GM19193 (cell line): Measurements from ENCODE around the gene CBLN1.

Source experiments
- POLR2A ChIP-seq: IDR thresholded peaks from 4 replicates; pipeline ENCODE4 v1.6.1; 2011; ENCODE audit not compliant: insufficient read depth, insufficient read length; ENCODE audit errors: extremely low read depth

CBLN1 gene

DNA sequence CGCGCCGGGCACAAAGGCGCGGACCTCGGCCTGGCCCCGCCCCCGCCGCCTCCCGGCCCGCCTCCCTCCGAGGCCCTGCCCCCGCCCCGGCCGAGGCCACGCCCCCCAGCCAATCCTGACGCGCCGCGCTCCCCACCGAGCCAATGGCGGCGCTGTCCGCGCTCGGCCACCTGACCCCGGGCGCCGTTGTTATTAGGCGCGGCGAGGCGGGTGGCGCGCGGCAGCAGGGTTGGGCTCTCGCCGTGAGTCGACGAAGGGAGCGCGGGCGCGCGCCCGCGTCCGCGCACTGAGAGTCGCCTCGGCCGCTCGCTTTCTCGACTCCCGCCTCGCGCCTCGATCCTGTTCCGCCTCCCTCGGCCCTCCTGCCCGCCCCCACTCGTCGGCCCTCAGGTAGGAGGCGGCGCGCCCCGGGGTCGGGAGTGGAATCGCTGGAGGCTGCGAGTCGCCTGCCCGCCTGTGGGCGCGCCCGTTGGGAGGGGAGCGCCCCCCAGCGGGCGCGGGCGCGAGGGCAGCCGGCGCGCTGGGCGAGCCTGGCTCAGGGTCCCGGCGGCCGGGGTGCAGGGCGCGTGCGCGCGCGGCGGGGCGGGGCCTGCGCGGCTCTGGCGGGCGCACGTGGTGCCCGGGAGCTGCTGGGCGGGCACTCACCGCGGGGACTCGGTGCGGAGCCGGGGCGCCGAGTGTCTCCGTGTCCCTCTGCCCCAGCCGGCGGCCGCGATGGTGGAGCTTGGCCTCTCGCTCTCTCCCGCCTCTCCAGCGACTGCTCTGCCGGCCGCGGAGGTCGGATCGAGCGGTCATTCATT lies 405 bp upstream of the CBLN1 start:
- TF ChIP-seq POLR2A: no peak

DNA sequence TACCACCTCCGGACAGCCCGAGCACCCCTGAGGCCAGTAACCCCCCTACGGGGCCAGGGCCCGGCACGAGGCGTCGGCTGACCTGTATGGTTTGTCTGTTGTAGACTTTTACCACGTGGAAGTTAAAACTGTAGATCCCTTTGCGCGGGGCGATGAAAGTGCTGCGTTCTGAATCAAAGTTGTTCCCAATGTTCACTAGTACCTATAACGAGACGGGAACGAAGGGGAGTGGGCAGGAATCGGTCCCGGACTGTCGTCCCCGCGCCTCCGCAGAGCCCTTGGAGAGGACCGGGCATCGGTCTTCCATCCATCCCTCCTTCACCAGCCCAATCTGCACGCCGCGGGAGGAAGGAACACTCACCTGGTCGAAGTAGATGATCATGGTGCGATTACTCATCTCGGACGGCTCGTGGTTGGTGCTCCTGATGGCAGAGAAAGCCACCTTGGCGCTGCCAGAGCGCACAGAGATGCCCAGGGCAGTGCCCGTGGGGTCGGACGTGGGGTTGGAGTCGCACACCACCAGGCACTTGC lies 732 bp downstream of the CBLN1 start:
- TF ChIP-seq POLR2A: no peak

DNA sequence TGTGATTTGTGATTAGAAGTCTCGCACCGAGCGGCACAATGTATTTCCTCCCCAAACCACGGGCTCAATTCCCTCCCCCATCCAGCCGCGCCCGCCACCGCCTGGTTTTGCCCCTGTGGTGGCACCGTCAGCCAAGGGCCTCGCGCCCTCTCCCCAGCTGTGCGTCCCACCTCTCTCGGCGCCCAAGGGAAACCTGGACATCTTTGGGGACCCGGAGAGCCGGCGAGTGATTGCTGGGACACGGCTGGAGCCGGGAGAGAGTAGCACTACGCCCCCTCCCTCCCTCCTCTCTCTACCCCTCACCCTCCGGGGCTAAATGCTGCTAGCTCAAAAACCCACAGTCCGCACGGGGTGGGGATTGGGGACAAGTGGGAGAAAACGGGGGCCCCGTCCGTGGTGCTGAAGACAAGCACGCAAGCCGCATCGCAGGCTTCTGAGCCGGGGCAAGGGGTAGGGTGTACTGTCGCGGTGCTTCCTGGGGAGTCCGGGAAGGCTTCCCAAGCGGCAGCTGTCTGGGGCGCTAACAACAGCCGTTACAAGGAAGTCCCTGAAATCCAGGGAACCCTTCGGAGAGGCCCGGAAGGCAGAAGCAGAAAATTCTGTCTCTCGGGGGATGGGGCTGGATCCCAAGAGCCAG lies 1.4 kb downstream of the CBLN1 start:
- no peak for TF ChIP-seq POLR2A

DNA sequence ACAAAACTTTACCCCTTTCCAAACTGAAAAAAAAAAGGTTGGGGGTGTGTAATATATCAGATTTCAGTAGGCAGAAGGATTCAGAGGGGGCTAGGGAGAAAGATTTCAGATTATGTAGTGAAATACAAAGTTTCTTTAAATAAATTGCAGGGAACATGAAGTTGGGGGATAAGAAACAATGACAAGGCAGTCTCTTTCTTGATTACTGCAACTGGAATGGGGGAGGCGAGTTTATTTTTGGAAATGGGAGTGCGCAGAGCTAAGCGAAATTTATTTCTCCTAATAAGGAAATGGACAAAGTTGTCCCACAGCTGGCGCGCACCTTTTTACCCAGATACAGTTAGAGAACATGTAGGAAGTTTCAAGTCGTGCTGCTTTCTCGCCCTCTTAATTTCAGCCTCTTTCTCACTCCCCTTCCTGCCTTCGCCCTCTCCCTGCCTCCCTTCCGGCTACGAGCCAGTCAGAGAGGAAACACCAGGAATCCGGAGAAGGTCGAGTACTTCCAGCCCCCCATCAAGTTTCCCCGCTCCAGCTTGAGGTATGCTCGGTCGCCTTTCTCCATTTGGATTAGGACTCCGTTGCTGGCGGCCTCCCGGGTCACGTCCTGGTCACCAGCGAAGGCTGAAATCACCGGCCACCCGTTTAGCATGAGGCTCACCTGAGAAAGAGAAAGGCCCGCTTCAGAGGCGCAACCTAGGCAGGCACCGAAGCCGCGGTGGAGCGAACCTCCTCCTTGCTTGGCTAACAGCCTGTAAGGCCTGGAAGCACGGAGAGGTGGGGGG lies 2.5 kb downstream of the CBLN1 start:
- TF ChIP-seq POLR2A: no peak

DNA sequence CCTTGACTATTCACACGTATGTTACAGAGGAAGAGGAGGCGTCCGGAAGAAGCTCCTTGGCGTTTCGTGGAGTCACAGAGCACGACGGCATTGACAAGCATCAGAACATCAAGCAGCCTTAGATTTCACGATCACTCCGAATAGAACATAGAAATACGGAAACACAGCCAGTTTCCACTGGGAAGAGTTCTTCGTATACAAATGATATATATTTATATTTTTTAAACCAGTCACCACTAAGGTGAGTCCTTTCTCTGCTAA lies 3.1 kb downstream of the CBLN1 start:
- TF ChIP-seq POLR2A: no peak

DNA sequence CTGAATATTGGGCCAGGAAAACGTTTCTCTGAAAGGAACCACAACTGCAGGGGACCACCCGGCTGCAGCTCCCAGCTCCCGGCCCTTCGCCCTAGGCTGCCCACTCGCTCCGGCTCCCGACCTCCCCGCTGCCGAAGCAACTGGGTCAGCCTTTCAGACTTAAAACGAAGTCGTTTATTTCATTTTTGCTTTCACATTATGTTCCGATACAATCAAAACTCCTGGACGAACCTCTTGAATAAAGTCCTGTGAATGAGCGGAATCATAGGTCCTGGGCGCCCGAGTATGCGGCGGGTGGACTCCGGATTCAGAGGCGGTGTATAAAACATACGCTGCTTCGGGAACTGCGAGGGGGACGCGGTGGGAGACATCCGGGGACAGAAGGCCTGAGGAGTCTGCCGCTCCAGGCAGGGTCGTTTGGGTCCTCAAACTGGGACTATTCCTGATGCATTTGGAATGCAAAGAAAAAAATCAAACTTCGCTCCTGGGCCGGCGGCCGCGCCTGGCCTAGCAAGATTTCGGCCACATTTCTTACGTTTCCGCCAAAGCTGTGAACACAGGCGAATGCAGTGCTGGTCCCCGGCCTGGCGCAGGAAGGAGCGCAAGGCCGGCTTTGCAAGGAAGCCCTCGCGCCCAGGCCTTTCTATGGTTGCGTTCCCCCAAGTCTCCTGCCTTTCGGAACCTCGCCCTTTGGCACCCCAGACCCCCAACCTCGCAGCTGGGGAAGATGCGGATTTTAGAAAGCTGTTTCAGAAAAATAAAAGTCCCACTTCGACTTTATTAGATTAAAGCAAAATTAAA lies 3.7 kb downstream of the CBLN1 start:
- no peak for TF ChIP-seq POLR2A

DNA sequence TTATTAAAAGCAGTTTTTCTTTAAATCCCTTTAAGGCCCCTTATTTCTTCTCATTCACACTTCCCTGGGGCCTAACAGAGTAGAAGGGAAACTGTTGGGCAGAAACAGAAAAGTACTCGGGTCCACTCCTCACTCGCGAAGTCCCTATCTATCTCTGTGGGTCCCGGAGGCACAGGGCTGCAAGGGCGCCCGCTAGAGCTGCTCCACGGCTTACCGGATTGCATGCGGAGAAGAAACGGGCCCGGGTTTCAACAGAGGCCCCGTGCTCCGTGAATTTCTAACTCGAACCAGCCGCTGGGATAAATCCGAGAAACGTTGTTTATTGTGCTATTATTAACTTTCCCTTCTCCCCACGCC lies 4.3 kb downstream of the CBLN1 start:
- no peak for TF ChIP-seq POLR2A

DNA sequence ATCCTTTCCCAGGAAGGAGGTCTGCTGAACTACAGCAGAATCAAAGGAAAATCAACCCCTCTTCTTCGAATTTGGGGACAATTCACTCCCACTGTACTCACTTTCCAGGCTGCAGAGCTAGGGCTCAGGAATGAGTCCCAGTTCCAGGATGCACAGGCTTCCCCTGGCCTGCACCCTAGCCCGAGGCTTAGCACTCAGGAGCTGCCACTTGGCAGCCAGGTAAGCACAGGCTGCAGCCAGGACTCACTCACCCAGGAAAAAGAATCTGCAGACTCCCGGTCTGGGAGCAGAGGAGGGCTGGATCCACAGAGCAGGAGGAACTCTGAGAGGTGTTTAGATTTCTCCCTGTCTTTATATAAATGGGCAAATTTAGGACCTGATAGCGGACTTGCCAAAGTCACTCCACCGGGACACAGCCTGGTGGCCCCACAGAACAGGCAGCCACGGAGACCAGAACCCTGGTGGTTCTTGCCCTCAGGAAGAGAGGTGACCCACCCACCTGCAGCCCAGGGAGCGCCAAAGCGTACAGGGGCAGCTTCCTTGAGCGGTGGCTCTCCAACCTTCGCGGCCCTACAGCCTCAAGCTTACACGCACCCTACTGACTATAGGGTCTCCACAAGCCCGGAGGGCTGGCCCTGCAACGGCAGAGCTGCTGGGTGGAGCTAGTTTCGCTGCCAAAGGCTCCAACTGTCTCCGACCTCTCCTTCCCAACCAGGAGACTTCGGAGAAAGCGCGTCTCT lies 4.8 kb downstream of the CBLN1 start:
- no peak for TF ChIP-seq POLR2A

DNA sequence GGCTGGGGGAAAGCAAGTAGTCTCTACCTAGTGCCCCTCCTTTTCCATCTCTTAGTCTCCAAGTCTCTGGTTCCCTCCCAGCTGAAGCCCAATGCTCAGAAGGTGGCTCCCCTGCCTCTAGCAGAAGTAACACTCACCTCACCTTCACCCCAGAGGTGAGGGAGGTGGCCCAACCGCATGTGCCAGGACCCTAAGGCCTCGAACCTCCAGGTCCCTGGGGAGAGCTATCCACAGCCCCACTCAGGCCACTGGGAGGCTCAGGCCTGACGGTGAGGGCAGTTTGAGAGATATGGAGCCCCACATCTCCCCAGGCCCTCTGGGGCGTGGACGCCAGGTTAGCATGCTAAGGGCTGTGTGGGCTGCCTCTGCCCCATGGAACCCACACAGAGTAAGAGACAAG lies 5.8 kb downstream of the CBLN1 start:
- TF ChIP-seq POLR2A: no peak

DNA sequence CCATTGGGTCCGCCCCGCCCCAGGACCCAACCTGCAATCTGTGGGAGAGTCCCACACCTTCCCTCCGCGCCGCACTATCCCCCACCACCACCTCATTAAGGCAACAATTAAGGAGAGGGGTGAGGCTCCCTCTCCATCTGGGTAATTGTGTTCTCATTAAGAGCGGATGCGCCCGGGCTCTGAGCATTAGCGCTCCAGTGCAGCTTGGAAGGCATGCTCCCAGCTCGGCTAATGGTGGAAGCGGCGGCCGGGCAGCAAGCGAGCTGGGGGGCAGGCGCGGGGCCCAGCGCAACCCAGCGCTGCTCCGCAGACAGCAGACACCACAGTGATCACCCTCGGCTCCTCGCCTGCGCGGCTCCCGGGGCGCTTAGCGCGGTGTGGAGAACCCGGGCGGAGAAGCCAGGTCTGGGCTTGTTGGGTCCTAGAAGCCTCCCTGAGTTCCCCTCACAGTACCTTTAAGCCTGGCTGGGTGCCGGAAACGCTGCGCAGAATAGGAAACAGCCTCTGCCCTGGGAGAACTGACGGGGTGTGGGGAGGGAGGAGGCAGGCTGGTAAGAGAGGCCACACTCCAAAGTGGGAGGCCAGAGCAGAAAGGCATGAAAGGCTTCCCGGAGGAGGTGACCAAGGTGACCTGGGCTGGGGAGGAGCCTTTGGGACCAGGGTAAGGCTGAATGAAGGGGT lies 6.4 kb downstream of the CBLN1 start:
- TF ChIP-seq POLR2A: no peak

DNA sequence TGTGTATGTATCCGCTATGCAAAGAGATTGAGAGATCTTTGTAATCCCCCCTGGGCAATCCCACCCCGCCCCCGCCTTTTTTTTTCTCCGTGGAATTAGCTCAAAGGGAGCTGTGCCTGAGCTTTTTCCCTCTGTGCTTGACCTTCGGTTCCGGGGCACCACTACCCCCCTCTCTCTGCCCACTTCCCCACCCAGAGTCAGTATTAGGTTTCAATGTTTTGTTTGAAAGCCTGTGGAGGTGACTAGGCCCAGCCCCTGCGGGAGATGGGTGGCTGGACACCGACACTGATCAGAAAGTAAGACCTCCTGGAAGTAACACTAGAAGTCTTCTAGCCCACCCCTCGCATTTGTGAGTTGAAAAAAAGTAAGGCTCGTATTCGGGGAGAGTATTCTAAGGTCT lies 7.0 kb downstream of the CBLN1 start:
- TF ChIP-seq POLR2A: no peak

DNA sequence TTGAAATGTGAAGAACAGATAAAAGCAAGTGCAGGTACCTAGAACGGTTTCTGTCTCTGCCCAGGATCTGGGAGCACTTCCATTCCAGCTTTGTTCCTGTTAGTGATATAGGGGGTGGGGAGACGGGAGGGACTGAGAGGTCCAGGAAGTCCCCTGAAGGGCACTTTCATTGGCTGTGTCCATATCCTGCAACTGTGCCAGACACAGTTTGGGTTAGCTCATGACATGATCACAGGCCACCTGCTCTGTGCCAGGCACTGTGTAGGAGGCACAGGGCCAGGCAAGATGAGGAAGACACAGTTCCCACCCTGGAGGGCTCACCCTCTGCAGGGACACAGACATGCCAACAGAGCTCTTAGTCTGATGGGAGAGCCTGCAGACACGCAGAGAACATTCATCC lies 7.9 kb downstream of the CBLN1 start:
- no peak for TF ChIP-seq POLR2A

DNA sequence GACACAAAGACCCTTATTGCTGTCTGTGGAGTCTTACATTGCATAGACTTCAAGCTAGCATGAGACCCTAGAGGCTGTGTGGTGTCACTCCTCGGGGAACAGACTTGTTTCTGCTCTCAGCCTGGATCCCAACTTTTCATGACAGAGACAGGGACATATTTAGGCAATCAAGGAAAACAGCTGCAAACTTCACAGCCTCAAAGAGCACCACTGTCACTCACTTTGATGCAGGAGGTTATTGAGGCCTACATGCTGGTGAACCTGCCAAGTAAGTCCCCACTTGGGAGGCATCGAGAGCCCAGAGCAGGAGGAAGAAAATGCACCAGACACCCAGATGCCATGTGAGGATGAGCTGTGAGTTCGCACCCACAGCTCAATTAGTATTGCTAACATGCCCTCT lies 10.3 kb downstream of the CBLN1 start:
- TF ChIP-seq POLR2A: no peak

DNA sequence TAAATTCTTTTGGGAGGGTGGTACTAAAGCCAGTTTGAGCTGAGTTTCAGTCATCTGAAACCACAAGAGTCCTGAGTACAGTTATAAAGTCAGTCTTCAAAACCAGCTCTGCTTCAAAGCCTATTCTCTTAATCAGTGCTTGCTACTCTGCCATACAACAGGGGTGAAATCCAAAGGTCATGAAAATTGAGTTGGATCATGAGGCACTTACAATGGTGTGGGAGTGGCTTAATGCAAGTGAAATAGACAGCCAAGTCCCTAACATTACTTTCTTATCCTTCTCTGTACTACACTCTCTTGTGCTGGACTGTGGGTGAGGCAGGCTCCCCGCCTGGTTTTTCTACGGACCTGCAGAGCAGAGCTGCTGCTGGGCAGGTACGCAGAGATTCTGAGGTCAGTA lies 12.4 kb downstream of the CBLN1 start:
- no peak for TF ChIP-seq POLR2A

DNA sequence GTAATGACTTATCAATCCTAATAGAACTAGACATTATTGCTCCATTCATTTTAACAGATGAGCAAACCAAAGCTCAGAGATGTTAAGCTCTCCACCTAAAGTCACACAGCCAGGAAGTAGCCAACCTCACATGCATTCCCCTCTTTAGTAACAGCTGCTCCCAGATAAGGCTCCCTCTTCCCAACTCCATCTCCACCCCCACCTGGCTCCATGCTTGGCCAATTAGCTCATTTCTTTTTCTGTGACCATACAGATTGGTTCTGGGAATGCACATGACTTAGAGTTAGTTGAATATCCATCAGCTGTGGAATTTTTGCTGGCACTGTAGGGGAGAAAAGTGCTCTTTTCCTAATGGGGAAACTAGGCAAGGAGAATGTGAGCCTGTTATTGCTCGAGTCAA lies 13.0 kb downstream of the CBLN1 start:
- TF ChIP-seq POLR2A: no peak

DNA sequence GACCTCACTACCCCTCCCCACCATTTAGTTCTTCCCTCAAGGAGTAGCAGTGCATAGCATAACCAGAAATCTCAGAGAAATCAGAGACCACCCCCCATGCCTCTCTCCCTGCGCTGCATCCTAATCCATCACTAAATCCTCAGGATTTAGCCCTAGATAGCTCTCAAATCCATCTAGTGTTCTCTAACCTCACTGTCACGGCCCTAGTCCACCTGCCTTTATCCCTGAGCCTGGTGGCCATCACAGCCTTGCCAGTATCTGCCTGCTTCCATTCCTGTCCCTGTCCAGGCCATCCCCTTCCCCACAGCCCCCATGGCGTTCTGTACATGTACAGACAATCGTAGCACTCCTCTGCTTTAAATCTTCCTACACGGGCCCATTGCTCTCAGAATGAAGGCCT lies 19.1 kb downstream of the CBLN1 start:
- no peak for TF ChIP-seq POLR2A
